GM19372 (cell line): ENCODE measurements around the gene CIT.

ENCODE experiments used
- ATAC-seq: cut with Tn5 transposase; IDR thresholded peaks from one replicate; pipeline ENCODE4 v1.9.1; 2021; ENCODE audit warnings: mild to moderate bottlenecking, low read depth, moderate library complexity; ENCODE audit not compliant: unreplicated experiment

CIT gene

DNA sequence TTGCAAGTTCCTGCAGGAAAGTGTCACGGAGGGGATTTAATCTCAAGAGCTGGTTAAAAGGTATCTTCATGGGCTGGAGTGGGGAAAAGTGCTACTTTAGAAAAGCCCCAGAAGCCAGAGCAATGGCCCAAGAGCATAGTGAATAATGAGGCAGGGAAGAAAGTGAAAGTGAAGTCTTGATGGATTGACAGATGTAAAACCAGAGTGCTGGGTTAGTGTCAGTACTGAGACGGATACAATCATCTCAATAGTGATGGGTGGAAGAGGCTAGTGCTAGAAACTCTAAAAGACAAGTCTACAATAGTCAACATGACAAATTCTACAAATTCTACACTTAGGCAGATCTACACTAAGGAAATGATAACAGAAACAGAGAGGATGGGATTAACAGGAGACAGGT lies 68.1 kb downstream of the CIT start:
- no peak for ATAC-seq

DNA sequence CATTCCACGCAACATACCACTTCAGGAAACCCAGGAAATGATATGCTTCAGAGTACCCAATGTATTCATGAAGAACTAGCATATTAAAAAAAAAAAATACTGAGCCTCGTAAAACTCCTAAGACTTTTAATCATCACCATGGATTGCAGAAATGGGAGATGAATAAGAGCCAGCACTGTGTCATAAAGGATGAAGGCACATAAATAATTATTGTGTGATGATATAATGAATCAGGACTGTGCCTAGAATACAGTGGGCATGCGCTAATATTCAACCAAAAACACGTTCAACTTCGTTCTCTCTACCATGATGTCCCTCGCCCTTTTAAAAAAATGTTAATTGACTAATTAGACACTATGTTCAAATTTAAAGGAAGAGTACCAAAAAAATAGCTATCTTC lies 68.7 kb downstream of the CIT start:
- no peak for ATAC-seq

DNA sequence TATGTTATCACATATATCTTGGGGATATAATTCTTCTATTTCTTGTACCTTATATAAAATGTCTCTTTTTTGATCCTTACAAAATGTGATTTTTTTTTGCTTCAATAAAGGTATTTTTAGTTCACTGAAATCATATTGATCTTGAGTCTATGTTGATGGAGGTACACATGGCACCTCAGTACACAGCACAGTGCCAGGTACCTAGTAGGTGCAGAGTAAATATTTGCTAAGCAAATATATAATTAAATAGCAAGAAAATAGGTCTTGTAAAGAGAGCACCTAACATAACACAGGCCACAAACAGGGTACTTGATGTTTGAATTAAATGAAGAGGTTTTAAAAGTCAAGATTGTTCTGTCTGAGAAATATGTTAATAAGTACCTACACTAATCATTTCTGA lies 69.7 kb downstream of the CIT start:
- ATAC-seq: no peak

DNA sequence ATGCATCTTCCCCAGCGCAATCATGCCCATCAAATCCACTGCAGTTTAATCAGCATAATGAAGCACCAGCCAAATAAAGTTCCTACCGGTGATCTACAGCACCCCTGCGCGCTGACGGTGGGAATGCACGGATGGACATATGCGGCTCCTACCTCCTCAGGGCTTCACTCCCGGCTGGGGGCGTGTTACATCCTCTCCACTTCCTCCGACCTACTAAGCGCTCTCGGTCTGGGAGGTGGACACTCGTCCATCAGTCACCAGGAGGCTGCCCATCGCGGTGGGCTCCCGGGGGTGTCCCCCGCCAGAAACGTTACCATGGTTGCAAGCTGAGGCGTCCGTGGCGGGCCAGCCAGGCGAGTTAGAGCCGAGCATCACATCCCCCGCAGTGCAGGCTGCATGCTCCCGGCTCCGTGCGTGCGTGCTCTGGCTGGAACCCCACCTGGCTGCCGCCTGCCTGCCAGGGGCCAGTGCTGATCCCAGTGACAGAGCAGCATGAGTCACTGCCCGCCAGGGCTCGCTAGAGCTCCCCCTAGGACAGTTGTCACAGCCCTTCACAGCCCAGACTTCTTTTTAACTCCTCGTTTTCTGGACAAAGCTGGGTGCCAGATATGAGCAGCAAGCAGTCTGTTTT lies 73.0 kb downstream of the CIT start:
- ATAC-seq: no peak

DNA sequence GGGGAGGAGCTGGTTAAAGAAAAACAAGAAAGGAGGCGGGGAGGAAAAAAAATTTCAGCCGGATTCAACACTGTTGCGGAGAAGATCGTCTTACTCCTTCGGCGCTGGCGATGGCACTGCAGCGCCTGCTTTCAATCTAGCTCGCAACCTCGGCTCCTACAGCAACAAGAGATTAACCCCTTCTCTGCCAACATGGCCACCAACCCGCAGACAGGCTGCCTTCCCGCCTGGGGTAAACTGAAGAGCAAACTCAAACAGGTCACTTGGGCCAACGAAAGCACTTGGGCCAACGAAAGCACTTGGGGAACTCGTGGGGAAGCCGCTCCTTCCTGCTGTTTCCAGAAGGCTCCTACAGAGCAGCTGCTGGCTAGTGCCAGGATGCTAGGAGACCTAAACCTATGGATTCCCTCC lies 73.7 kb downstream of the CIT start:
- no peak for ATAC-seq

DNA sequence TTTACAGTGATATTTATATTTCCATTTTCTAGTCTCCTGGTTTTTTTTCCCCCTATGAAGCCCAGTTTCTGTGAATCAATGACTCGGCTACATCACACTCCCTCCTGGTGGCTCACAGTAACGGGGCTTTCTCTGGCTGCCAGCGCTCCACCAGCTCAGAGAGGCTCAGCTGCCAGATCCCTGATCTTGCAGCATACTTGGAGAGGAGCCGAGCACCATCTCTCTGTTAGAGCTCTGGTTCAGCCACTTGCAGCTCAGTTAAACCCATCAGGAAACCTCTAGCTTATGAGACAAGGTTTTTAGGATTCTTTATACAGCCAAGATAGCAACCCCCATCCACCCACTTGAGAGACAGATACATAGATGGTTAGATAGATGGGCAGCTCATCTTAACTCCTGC lies 74.6 kb downstream of the CIT start:
- no peak for ATAC-seq

DNA sequence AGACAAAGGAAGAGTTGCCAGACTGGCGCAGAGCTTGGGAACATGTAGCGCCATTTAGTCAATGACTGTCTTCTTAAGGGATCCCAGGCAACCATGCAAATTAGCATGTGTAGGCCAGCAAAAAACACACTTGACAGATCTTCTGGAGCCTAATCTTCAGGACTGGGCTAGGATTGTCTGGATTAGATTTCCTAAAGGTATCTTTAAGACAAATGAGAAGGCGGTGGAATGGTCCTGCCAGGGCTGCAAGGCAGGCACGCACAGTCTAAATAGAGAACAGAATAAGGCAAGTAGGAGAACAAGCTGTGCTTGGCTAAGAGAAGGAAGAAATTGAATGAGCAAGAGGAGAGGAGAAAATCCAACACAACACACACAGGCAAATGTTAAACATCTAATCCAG lies 80.0 kb downstream of the CIT start:
- no peak for ATAC-seq

DNA sequence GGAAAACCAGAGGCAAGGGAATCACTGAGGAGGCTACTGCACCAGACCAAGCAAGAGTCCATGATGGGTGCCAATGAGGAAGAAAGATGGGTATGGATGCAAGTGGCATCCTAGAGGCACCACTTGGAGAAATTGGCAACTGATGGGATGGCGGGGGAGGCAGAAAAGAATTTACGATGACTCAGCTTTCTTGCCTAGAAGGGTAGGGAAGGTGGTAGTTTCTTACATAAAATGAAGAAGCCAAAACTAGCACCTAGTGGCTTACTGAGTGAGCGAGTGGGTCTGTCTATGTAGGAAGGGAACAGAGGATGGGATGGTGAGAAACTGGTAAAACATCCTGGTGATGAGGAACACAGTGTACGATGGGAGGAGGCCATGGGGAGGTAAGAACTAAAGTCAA lies 80.8 kb downstream of the CIT start:
- ATAC-seq: no peak

DNA sequence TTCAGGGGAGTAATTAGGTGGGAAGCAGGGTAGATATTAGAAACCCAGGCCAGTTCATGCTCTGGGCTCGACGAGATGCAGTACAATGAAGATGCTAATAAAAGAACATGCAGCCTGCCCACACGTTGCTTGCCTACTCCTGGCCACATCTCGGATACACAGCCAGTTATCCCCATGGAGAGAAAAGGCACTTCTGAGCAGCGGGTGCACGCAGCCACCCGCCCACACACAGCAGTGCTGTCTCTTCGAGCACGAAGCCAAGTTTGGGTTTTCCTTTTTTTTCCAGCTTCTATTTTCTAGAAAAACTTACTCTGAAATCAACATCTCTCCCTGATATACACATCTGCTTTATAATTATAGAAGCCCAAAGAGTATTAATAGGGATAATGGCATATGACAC lies 85.7 kb downstream of the CIT start:
- ATAC-seq: no peak

DNA sequence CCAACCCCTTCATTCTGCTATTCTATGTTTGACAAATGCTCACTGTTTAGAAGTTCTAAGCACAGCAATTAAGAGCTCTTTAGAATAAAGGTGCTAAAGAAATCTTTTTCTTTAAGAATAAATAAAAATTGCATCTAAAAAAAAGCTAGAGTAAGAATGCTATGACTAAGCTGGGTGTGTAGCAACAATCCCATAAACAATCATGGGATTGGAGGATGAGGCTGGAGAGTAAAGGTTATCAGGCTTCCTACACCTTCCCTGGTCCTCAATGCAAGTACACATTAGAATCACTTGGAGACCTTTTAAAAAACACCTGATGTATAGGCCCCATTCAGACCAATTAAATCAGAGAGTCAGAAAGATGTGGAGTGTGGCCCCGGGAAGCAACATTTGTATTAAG lies 88.3 kb downstream of the CIT start:
- ATAC-seq: no peak

DNA sequence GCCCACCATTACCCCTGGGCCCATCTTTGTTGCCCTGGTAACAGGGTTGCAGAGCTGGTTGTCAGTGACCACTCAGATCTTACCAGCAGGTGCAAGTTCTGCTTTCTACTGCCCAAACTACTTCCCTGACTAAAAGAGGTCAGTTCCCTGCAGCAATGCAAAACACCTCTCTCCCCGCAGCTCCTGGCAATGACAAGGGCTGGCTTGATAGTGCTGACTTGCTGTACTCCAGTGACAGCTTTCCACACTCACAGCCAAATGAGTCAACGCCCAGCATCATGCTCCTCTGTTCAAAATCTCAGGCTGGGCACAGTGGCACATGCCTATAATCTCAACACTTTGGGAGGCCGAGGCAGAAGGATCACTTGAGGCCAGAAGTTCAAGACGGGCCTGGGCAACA lies 90.6 kb downstream of the CIT start:
- no peak for ATAC-seq

DNA sequence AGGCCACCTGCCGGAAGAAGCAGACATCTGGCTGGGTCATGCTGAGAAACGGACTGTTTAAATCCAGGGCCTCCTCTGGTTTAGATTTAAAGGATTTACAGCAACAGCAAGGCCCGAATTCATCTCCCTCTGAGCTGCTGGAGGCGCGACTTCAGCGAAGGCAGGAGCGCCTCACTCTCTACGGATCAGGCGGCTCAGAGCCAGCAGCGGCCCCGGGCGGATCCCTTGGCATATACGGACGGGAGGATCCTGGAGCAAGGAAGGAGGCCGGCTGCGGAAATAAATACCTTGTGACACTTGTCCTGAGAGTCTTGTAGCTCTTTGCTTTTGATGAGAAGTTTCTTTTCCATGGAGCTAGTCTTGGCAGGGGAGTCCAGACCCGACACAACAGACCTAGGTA lies 92.4 kb downstream of the CIT start:
- ATAC-seq: no peak

DNA sequence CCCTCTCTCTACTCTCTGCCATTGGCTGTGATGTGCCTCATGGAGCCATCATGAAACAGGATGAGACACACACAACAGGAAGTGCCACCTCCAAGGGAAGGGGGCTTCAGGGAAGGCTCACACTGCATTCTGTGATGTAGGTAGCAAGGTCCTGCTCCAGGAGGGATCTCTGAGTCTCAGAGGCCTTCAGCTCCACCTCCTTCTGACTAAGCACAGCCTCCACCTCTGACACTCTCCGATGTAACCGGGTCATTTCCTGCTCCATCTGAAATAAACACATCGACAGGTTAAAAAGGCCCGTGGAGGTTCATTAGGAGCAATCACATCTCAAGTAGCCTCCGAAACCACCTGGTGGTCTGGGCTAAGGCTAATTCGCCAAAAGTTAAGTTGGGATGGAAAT lies 93.3 kb downstream of the CIT start:
- ATAC-seq: no peak

DNA sequence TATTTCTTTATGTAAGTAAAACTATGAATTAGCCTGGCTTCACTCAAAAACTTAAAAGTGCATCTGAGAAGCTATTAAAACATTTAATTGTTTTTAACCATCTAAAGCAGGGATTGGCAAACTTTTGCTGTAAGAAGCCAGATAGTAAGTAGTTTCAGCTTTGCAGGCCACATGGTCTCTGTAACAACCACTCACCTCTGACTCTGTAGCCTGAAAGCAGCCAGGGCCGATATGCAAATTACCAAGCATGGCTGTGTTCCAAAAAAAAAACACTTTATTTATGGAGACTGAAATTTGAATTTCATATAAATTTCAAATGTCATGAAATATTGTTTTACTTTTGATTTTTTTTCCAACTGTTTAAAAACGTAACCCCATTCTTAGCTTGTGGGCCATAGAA lies 95.3 kb downstream of the CIT start:
- no peak for ATAC-seq

DNA sequence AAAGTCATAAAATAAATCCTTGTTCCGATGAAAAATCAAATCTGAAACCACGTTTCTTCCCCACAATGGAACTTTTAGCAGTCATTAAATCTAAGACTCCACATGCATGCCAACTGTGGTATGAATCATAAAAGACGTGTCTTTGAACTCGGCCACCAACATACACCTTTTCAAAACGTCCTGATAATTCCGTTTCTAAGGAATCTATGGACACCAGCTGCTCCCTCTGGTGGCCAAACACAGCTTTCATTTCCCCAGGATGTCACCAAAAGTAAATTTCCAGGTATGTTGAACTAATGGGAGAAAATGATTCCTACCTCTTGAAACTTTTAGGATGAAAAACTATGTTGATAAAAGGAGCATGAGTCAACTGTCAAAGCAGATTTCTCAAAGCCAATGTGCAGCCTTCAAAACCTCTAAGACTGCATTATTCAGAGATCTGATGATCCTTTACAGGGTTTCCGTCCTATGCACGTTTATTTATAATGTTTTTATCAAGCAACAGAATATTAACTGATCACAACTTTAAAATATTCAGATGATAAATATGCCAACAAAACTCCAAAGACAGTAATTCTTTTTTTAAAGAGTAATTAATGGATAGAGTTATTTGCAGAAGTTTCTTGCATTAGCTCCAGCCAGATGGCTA lies 96.2 kb downstream of the CIT start:
- no peak for ATAC-seq

DNA sequence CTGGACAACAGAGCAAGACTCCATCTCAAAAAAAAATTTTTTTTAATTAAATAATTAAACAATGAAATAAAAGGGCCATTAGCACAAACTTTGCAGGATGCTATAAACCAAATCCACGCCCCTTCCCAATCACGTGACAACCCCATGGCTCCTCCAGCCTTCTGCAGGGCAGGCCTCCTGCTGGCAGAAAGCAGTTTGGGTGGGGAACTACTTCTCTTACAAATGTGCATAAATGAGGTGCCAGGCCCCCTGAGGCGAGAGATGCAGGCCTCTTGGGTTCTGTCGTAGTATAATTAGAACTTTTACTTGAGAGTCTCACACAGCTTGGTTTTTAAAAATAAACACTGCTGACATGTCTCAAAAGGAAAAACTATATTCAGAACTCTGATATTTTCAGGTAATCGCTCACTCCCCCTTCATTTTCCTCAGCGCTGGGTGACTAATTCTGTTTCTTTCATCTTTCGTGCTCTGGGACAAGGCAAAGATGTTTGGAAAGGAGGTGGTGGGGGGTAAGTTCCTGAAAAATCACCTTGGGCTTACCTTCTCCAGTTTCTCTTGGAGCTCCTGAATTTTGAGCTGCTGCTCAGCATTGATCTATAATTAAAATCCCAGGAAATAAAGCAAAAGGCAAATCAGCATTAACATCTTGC lies 101.7 kb downstream of the CIT start:
- ATAC-seq: no peak

DNA sequence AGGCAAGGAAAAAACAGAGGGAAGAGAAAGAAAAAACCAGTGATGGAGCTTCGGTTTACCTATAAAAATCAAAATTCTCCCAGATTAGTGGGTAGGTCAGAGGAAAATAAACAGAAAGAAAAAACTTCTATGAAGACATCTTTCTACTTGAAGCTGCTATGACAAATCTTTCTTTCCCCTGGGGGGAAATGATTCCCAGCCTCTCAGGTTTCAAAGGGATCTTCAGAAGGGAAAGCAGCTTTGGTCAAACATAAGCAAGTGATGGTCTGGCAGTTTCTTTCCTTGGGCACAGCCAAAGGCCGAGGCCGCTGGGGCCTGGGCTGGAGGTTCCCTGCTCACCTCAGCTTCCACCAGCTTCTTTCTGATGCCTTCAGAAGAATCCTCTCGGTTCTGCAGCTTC lies 104.7 kb downstream of the CIT start:
- no peak for ATAC-seq

DNA sequence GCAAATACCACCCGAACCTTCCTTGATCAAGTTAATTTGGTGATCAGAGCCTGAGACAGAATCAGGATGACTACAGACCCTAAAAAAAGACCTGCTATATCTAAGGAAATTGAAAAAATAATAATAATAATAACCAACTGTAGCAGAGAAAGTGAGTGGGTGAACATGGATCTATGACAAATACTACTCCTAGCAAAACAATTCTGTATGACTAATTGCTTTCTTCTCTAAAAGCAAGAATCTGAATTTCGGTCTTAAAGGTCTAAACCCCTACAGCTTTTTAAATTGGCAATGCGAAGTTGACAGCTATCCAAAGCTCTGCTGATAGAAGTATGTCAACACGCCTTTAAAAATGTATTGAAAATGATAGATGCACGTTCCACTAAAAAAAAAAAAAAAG lies 107.0 kb downstream of the CIT start:
- no peak for ATAC-seq

DNA sequence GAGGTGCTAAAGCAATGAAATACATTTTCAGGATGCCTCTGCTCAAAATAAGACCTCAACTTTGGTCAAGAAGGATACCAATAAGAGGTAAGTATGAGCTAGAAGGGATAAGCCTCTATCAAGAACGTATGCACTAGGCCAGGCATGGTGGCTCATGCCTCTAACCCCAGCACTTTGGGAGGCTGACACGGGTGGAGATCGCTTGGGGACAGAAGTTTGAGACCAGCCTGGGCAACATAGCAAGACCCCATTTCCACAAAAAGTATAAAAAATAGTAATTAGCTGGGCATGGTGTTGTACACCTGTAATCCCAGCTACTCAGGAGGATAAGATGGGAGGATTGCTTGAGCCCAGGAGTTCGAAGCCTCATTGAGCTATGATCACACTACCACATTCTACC lies 114.5 kb downstream of the CIT start:
- no peak for ATAC-seq

DNA sequence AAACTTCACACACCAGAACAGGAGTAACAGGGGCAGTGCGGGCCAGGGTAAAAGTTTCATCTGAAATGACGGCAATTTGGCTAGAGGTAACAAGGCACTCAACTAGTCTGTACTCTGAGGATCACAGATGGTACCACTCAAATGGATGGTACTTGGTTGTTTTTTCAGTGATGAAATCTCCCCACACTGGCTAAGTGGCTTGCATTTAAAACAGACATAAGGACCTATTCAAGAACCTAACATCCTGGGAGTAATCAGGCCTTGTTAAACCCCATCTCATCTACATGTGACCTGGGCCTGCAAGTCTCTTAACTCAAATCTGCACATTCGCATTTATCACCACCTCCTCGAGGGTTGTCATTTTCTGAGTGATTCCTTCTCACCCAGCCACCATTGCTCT lies 118.4 kb downstream of the CIT start:
- ATAC-seq: no peak

DNA sequence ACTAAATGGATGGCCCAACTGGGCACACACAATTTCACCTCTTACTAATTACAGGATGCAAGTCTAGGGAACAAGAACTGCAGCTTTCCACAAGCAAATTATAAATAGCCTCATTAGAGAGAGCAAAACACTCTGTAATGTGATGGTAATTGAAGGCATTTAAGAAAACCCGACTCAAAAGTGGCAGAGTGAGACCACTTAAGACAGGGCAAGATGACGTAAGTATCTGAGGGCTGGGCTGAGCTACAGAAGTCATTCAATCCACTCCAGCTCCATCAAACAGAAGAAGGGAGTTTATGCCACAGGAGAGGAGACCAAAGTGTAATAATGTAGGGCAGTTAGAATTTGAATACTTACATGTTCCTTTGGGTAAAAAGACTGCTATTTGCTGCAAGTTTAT lies 118.9 kb downstream of the CIT start:
- no peak for ATAC-seq

DNA sequence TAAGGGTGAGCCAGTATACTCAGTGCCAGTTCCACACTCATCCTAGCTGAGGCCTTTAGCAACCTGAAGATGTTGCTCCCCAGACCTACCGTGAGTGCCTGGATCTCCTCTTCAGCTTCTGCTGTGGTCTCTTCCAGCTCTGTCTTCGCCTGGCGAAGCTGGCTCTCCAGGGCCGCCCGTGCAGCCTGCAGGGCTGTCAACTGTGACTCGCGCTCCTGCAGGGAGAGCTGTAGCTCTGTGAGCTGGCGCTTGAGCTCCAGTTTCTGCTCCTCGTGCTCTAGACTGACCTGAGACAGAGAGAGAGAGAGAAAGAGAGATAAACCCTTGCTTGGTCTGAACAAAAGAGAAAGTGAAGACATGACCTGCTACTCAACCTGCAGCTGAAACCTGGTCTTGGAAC lies 125.2 kb downstream of the CIT start:
- no peak for ATAC-seq
